GM19463 (cell line): ENCODE data around the gene LSM14B.
A peak's percentile ranks its signal among the peaks of the same experiment; 100 is the strongest.

Experiments
- ATAC-seq: cut with Tn5 transposase; IDR thresholded peaks from one replicate; pipeline ENCODE4 v1.9.1; 2021; ENCODE audit warnings: mild to moderate bottlenecking, moderate library complexity; ENCODE audit not compliant: unreplicated experiment

The LSM14B gene

DNA sequence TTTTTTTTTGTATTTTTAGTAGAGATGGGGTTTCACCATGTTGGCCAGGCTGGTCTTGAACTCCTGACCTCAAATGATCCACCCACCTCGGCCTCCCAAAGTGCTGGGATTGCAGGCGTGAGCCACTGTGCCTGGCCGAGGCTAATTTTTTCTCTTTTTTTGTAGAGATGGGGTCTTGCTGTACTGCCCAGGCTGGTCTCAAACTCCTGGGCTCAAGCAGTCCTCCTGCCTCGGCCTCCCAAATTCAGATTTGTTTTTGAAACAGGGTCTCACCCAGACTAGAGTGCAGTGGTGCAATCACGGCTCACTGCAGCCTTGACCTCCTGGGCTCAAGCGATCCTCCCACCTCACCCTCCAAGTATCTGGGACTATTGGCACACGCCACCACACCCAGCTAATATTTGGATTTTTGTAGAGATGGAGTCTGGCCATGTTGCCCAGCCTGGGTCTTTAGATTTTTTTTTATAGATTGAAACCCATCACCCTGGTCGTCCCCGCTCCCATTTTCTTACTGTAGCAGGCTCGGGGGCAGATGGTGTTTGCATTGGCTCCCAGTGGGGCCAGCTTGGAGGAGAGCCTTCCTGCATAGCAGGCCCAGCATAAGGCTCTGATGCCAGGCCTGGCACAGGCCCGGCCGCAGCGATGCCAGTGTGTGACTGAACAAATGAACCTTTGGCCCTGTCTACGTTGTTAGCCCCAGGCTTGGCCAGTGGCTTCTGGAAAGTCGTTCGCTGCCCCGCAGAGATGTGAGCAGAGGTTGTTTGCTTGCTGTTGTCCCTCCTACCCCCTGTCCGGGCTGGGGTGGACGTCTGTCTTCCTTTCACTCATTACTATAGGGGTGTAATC, 56.3 kb downstream of the LSM14B start:
- ATAC-seq, result no peak

DNA sequence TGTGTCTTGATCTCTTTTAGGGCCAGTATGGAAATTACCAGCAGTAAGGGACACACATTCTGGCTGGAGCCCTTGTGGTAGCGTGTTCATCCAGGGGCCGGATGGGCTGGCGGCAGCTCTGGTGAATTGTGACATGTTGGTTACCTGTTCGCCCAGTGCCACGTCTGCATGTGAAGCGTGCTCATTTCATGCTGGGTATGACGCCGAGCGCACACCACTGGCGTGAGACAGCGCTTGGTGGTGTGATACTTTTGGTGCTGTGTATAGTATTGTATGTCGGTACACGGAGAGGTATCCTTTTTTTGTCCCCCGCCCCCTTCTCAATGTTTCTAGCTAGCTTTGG, 56.9 kb downstream of the LSM14B start:
- ATAC-seq, result no peak

DNA sequence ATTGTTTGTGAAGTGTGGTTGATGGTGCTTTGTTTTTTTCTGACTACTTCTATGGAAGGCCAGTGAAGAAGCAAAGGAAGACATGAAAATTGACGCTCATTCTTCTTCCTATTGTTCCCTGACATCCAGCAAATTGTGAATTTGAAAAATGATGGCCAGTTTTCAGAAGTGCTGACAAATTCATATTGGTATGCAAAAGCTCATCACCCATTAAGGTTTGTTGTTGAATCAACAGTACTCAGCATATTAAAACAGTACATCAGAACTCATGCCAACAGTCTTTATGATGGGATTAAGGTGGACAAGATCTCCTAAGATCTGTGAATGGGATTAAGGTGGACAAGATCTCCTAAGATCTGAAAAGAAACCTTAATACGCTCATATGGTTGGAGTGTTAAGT, 59.5 kb downstream of the LSM14B start:
- no peak for ATAC-seq

DNA sequence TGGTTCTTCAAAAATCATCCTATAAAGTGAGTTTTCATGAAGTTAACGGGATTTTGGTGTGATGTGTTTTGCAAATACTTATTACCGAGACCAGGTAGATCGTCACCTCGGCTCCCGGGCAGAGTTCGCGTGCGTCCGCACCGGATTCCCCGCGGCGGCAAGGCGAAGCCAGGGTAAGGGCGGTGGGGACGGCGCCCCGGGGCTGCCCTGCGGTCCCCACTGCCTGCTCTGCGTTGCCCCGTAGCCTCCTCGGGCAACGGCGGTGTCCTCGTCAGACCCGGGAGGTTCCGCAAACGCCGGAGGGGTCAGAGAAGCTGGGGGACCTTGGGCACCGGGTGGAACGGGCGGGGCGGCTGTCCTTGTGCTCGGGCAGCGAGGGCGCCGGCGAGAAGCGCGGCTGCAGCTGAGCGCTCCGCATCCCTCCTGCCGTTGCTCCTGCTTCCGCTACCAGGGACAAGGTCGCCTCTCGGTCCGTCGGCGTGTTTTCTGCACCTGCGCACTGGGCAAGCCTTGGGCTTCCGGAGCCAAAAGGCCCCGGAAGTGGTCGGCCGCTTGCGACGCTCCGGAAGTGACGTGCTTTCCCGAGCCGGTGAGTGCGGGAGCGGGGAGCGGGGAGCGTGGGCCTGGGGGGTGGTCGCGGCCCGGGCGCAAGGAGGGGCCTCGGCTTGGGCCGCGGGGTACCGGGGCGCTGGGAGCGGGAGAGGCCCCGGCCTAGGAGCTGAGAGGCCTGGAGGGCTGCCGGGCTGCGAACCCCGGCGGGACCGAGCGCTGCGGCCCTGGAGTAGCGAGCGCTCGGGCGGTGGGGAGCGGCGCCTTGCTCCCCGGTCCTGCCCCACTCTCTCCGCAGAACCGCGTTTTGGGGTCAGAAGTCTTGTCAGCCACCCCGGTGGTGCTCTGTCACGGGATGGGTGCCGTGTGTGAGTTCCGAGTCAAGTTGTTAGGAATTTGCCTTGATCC, 60.5 kb downstream of the LSM14B start, which contains the start of gene MTG2:
Gene MTG2, plus strand, starts transcription at position 560 of the 957 bp plus-strand sequence. CDS start 10,393 bp downstream, outside the sequence.
- ATAC-seq, result peak; percentile 94

DNA sequence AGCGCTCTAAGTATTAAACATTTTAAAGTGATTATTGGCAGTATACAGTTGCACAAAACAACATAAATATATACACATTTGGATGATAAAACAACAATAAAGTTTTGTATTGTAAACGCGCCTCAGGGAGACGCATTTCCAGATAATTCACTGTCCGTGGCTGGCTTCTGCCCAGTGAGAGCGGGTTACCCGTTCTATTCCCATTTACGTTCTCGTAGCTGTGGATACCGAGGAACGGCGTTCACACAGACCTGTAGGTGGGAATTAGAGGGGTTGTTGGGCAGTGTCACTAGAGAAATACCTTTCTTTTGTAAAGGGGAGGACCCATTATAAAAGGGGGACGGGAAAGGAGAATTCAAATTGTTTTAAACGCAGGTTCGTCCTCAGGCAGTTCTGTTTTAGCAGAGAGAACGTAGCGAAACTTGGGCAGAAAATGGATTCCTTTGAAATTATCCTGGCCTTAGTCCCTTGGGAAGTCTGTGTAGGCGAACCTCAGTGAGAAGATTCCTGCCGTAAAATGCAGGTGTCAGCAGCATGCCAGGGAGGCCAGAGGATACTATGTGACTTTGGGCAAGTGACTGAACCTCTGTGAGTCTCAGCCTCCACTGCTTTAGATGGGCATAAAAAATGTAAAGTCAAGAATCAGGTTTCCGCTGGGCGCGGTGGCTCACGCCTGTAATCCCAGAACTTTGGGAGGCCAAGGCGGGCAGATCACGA, 61.3 kb downstream of the LSM14B start:
- ATAC-seq, result no peak
